ENCODE measurements around the gene IGFBP5.

The IGFBP5 gene

DNA sequence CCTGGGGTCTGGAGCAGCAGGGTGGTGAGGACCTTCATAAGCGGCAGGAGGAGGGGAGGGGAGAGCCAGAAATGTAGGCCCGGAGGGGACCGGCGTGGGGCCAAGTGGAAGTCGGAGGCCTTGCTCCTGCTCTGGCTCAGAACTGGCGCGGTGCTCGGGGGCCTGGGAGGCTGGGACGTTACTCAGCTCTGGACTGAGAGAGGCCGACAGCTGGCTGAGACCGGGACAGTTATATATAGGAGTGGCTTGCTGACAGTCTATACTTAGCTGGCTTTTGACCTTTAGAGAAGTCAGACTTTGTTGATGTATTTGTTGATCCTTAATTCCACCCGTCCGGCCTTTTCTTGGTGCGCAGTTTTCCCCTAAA, 15.7 kb downstream of the IGFBP5 start:
- no peak for DNase-seq (ENCODE audit: insufficient read length, low spot score)
- TF ChIP-seq, protein P1, sequence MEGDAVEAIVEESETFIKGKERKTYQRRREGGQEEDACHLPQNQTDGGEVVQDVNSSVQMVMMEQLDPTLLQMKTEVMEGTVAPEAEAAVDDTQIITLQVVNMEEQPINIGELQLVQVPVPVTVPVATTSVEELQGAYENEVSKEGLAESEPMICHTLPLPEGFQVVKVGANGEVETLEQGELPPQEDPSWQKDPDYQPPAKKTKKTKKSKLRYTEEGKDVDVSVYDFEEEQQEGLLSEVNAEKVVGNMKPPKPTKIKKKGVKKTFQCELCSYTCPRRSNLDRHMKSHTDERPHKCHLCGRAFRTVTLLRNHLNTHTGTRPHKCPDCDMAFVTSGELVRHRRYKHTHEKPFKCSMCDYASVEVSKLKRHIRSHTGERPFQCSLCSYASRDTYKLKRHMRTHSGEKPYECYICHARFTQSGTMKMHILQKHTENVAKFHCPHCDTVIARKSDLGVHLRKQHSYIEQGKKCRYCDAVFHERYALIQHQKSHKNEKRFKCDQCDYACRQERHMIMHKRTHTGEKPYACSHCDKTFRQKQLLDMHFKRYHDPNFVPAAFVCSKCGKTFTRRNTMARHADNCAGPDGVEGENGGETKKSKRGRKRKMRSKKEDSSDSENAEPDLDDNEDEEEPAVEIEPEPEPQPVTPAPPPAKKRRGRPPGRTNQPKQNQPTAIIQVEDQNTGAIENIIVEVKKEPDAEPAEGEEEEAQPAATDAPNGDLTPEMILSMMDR (IDR thresholded peaks at IDR 0.05; ENCODE audit: insufficient read depth, missing control alignments) = no peak
- FAIRE-seq = no peak

DNA sequence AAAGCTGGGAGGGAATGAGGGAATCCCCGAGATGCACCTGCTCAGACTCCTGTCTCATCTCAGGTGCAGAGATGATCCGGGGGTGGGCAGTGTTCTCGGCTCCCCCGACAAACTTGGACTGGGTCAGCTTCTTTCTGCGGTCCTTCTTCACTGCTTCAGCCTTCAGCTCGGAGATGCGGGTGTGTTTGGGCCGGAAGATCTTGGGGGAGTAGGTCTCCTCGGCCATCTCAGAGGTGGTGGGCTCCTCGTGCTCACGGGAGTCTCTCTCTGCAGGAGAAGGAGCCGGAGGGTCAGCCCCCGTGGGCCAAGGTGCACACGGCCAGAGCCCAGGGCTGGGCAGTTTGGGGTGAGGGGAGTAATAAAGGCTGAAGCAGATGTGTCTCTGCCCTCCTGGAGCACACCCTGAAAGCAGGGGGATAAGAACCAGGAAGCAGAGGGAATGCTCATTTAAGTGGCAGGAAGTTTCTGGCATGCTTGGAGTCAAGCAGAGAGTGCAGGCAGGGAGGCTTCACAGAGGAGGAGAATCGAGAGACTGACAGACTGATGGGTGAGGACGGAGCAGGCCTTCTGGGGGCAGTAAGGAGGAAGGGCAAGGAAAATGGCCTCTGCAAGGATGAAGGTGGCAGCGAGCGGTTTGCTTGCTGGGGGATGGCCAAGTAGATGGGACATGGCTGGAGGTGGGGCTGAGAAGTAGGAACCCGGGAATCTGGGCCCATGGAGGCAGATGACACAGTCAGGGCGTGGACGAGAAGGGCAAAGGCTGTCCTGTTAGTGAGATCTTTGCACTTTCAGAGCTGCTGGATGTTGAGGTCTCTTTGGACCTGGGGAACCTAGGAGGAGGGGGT, 16.3 kb downstream of the IGFBP5 start:
- DNase-seq (ENCODE audit: insufficient read length, low spot score) (no peak), FAIRE-seq (no peak)
- TF ChIP-seq, protein P1 (IDR thresholded peaks at IDR 0.05; ENCODE audit: insufficient read depth, missing control alignments) = no peak

DNA sequence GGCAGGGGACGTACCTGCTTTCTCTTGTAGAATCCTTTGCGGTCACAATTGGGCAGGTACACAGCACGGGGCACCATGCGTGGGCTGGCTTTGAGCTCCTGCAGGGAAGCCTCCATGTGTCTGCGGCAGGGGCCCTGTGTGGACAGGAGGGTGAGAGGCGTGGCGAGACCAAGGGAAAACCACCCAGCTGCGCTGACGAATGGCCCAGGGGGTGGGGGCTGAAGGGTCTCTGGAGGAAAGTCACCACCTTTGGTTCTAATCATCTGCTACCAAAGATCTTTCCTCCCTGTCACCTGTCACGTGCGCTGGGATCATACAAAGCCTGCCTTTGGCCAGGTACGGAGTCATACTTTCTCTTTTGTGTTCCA, 17.3 kb downstream of the IGFBP5 start:
- FAIRE-seq (no peak), DNase-seq (ENCODE audit: insufficient read length, low spot score) (no peak)
- TF ChIP-seq, protein P1 (IDR thresholded peaks at IDR 0.05; ENCODE audit: insufficient read depth, missing control alignments) = no peak

DNA sequence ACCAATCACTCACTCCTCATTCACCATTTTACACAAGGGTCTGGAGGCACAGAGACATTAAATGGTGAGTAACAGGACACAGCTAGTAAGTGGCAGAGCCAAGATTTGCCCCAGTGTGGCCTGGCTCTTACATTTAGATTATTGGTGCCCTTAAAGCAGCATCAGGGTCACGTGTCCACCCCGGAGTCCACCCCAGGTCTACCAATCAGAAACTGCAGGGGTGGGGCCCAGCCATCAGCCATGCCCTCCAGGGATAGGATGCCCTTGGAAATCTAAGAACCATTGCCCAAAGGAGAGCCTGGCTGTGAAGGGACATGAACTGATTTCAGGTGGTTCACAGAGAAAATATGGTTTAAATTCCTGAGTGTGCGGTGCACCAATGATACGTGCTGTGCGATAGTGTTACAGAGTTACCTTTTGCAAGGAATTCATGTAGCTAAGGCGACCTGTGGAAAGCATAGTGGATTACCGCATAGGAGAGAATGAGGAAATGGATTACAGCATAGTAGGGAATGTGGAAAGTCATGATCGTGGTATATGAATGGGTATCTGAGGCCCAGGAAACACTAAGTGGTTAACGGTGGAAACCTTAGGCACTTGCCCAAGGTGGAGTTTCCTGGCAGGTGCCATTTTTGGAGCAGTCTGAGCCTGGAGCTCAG, 17.8 kb downstream of the IGFBP5 start:
- TF ChIP-seq, protein P1 (IDR thresholded peaks at IDR 0.05; ENCODE audit: insufficient read depth, missing control alignments) = no peak
- DNase-seq (ENCODE audit: insufficient read length, low spot score) (no peak), FAIRE-seq (no peak)

DNA sequence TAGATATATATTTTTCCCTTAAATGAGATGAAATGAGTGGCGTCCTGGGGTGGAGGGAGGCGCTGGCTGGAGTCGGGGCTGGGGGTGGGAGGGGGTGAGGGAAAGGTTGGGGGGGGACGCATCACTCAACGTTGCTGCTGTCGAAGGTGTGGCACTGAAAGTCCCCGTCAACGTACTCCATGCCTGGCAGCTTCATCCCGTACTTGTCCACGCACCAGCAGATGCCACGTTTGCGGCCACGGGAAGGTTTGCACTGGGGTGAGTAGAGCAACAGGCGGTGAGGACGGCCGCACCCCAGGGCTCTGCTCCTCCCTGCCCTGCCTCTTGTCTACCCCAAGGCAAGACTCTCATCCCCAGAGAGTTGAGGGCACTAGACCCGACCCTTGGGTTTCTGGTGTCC, 18.7 kb downstream of the IGFBP5 start:
- TF ChIP-seq, protein P1 (IDR thresholded peaks at IDR 0.05; ENCODE audit: insufficient read depth, missing control alignments) = no peak
- DNase-seq (ENCODE audit: insufficient read length, low spot score) (no peak), FAIRE-seq (no peak)

DNA sequence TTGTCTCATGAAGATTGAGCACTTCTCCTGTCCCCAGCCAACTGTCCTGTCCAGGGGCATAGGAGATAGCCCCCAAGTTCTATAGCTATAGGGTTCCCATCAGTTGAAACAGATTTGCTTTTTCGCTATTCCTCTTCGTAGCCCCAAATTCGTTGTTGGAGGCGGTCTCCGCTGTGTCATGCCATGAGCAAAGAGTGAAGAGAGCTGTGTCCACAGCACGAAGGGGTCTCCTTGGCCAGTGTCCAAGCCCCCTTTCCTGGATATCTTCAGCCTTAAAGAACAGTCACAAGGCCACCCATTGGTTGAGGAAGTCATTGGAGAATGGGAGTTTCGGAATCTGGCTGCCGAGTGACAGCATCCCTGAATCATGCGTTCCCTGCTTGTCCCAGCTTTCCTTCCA, 21.0 kb downstream of the IGFBP5 start:
- TF ChIP-seq, protein P1 (IDR thresholded peaks at IDR 0.05; ENCODE audit: insufficient read depth, missing control alignments) = no peak
- DNase-seq (ENCODE audit: insufficient read length, low spot score) (no peak), FAIRE-seq (no peak)

DNA sequence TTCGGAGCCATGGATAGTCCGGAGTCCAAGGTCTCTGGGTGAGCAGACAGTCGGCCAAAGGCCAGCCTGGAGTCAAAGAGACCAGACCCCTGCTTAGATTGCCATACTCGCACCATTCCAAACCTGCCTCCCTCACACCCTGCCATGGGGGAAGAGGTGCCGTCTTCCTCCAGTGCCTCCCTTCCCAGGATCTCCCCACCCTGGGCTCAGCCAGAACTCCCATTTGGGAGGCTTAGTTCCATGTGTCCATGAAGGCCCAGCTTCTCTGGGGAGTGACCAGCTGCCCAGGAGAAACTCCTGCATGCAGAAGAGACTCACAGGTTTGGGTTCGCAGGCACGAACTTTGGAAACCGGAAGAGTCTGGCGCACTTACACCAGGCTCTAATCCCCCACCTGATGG, 21.7 kb downstream of the IGFBP5 start:
- FAIRE-seq = no peak
- TF ChIP-seq, protein P1 (IDR thresholded peaks at IDR 0.05; ENCODE audit: insufficient read depth, missing control alignments) = no peak
- no peak for DNase-seq (ENCODE audit: insufficient read length, low spot score)

Data from D721Med (cell line).